ENCODE measurements around the gene ZNF592.

Gene ZNF592

GRCh38 chr15:84812842-84813241 is 64.5 kb downstream of the ZNF592 start:
- no peak for DNase-seq

GRCh38 chr15:84813435-84813834 is 65.0 kb downstream of the ZNF592 start:
- no peak for DNase-seq

DNA sequence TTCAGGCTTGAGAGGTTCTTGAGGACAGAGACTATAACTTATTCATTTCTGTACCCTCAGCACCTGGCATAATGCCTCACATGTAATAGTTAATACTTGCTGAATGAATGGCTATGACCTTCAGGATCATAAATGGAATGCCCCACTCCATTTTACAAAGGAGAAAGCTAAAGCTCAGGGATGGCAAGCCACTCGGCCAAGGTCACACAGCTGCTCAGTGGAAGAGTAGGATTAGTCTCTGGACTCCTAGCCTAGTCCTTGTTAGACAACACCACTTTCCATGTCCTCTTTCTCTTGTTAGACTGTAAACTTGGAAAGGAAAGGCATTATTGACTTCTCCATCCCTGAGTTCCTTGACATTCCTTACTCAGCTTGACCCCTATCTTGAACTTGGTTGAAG is 65.5 kb downstream of the ZNF592 start:
- no peak for DNase-seq

DNA sequence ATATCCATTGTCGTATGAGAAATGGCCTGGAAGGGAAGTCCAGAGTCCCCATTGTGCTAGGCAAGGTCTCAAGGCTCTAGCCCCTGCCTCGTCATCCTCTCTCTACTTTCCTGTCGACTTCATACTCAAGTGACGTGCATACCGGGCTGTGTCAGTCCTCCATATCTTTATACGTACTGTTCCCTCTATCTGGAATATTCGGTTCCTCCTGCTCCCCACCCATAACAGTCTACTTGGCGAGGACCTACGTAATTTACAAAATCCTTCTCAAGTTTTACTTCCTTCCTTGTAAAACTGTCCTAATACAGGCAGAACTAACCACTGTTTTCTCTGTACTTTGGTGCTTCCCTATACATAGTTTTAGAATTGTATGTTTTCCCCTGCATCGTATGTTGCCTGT is 66.5 kb downstream of the ZNF592 start:
- no peak for DNase-seq

DNA sequence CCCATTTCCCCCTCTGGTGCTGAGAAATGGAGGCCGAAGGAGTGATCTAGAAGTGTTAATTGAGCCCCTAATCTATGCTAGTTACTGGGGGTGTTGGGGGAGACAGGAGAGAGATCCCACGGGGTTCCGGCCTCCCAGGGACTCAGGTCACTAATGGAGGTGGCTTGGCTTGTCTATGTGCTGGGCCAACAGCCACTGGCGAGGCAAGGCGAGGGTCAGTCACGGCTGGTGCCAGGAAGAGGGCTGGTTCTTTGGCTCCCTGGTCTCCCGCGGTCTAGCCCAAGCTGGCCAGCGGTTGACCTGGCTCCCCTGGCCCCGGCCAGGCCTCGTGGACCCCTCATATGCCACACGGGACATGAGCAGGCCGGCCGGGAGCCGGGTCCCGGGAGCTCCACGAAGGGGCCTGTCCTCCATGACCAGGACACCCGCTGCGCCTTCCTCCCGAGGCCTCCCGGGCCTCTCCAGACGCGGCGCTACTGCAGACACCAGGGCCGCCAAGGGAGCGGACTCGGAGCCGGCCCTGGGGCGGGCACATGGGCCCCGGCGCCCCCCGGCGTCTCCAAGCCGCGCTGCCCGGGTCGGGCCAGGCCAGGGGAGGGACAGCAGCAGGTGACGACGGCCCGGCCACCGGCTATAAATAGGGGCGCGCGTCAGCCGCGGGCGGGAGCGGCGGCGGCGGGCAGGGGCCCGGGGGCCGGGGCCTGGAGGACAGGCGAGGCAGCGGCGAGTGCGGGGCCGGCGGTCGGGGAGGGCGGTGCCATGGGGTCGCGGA is 68.5 kb downstream of the ZNF592 start, which contains the start of gene ALPK3:
ALPK3 (plus strand) TSS at position 663 of the 772 bp plus-strand sequence; CDS start at position 760, 97 bp downstream.
- no peak for DNase-seq

DNA sequence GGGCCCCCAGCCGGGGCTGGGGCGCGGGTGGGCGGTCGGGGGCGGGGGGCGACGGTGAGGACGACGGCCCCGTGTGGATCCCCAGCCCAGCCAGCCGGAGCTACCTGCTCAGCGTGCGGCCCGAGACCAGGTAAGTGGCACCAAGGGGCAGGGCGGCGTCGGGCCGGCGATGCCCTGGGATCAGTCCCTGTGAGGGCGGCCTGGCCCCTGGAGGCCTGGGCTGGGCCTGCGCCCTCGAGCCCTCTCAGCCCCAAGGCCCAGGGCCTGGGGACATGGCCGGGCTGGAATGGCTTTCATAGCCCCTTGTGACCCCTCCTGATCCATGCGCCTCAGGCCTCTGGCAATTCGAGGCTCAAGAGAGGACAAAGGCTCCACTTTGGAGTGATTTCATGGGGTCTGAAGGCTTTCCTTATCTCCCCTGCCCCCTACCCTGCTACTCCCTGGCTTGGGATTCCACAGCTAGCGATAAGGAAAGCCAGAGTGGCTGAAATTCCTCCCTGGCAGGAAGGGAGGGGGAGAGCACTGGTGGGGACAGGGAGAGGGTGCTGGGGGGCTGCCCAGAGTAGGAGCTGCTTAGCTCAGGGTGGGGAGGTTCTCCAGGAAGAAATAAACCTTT is 69.2 kb downstream of the ZNF592 start:
- DNase-seq: no peak

GRCh38 chr15:84818261-84819131 is 70.1 kb downstream of the ZNF592 start:
- no peak for DNase-seq

DNA sequence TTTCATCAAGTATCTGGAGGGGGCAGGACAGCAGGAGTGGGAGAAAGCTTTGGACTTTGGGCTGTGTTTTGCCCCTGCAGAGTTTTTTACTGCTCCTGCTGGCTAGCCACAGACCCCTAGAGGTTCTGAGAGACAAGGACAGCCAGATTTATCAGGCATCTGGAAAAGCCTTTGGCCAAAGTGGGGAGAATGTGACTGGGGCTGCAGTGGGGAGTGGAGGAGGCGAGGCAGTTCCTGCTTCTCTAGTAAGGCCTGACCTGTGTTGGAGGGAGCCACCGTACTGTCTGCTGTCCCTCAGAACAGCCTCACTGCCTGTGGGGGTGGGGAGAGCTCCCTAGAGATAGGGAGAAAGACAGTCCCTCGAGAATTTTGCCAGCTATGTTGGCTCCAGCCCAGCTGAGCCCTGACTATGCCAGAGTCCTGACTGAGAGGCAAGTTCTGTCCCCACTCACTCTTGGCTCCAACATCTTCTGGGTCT is 70.9 kb downstream of the ZNF592 start:
- DNase-seq: no peak

DNA sequence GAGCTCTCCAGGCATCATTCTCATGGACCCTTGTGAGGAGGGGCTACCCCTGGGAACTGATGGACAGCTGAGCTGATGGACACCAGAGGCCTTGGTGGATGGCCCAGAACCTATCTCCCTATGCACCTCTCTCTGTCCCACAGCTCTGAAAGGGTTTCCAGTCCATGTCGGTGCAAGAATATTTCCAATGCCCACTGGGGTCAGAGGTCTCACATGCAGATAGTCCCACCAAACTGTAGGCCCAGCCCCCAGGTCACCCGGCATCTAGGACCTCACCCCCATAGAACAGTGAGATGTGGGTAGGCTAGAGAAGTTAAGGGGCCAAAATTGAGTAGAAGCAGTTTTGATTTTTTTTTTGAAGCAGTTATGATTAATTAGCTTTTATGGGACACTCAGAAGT is 71.4 kb downstream of the ZNF592 start:
- DNase-seq: no peak

DNA sequence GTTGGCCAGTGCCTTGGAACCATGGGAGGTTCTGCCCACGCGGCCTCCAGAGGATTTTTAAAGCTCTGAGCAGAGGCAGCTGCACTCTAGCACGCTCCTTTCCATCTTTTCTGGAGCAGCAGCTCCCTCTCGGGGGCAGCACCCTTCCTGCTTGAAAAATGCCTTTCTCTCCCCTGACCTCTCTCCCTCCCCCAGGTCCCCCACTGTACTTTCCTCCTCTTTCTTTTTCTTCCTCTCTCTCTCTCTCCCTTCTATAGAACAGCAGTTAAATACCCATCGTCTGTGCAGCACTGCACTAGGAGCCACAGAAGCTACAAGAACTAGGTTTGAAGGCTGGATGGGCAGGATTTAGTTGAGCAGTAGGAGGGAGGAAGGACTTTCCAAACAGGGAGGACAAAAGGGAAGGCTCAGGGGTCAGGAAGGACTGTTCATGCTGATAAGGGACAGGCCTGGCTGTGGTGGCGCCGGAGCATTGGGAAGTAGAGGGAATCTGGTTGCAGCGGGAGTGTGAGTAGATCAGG is 73.2 kb downstream of the ZNF592 start:
- DNase-seq: no peak

- DNase-seq: no peak
These were observed 74.4 kb downstream of the ZNF592 start for GRCh38 chr15:84822653-84823281.

DNA sequence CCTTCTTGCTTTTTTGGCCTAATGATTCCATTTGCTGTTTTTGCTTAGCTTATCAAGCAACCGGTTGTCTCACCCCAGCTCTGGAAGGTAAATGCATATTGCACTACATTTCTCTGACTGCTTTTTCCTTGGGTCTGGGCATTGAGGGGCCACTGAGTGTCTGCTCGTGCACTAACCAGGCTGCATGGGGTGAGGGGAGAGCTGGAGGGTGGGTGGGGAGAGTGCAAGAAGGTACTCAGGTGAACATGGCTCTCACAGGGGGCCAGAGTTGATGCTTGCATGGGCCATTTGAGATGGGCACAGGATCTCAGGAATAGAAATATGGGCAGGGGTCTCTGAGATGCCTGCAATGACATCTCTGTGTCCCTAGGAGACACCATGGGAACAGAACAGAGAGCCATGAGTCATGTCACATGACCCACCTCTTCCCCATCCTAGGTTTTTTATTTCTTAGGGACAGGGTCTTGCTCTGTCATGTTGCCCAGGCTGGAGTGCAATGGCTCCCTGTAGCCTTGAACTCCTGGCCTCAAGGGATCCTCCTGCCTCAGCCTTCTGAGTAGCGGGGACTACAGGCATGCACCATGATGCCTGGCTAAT is 75.0 kb downstream of the ZNF592 start:
- DNase-seq: no peak

DNA sequence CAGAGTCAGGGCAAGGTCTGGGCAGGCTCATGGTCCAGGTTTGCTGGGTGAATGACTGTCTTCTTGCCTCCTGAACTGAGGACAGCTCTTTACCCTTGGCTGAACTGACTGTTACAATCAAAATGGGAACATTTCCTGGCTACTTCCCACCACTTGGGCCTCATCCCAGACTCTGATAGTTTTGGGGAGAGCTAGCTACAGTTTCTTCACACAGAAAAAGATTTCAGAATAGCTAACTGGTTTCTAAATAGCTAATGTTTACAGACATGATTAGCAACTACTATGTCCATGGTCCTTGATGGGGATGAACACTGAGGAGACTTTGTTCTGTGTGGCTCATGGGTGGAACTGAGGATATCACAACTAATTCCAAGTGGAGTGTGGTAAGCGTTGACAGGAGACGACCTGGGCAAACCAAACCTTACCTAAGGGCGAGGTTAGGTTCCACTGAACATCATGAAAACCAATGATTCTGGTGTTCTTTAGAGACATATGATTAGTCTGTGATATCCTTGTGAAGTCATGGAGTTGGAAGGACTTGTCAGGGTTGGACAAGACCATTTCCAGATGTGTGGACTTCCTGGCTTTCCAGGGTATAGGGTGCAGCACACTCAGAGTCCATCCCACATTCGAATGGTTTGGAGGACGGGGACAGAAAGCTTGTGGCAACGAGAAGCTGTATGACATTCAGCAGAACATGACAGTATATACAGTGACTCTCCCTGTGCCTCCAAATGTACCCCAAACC is 76.0 kb downstream of the ZNF592 start:
- DNase-seq: no peak

- DNase-seq: no peak
These were observed 78.0 kb downstream of the ZNF592 start for GRCh38 chr15:84826369-84826823.

DNA sequence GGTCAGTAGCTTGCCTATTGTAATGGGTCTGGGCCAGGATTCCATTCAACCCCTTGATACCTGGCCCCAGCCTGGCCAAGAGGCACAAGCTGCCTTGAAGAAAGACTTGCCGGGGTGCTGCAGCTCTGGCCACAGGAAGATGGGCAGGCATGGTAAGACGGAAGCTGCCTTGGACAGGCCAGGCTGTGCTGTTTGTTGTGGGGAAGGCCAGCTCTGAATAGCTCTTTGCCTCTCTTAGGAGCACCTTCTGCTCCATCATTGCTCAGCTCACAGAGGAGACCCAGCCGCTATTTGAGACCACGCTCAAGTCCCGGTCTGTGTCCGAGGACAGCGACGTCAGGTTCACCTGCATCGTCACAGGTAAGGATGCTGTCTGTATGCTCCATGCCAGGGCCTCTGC is 78.9 kb downstream of the ZNF592 start:
- DNase-seq: no peak

DNA sequence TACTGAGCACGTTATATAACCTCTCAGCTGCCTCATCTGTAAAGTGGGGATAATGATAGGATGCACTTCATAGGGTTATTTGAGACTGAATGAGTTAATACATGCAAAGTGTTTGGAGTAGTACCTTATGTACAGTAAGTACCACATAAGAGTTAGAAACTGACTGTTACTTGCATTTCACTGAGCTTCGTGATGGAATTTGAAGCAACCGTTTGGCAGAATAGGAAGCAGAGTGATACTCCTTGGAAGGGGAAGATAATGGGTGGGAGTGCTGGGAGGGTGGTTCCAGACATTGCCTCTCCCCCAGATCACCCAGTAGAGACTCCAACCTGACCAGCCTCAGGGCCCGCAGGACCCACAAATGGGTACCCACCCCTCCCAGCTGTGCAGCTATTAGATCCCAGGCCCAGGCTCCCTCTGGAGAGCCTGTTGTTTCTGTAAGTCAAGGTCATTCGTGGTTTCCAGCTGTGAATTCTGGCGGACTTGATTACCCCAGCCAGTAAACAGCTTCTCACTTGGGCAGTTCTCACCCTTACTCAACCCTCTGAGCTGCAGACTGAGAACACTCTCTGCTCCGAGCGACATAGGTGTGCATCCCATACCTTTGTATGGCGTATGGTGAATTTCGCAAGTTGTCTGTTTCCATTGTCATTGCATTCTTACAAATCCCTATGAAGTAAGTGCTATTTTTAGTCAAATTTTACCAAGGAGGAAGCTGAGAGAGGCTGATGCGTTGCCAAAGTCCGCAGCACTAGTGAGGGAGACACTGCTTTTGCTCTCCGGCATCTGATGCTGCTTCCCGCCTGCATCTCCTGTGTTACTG is 79.9 kb downstream of the ZNF592 start:
- DNase-seq: no peak

GRCh38 chr15:84829428-84829827 is 81.0 kb downstream of the ZNF592 start:
- DNase-seq: no peak

GRCh38 chr15:84830036-84830435 is 81.6 kb downstream of the ZNF592 start:
- no peak for DNase-seq

DNA sequence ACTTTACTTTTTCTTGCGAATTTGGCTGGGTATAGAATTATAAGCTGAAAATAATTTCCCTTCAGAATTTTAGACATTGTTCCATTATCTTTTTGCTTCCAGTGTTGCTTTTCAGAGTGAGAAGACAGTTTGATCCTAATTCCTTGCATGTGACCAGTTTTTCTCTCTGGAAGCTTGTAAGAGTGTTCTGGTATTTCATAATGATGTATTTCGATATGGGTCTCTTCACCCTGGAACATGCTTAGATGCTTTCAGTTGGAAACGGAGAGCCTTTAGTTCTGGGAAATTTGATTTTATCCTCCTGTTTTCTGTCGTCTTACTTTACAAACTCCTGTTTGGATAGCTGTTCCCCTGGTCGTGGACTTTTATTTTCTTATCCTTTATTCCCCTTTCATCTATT is 82.6 kb downstream of the ZNF592 start:
- DNase-seq: no peak

GRCh38 chr15:84831613-84832012 is 83.2 kb downstream of the ZNF592 start:
- no peak for DNase-seq

All from NCI-H748 treated with DMSO at 0.1 percent for 48 hours (cell line).